Activated T-cell treated with anti-CD3 and anti-CD28 coated beads, Interleukin-2, amount 50 U/mL, for 48 hours (primary cell): Measurements from ENCODE around the gene RETREG2.
"Not testable (repeated sequence)": the region's sequence is repeated elsewhere in the genome, so short reads cannot be mapped to it uniquely, and the experiment has no call there.

Source experiments
- DNase-seq, 2 experiments: peaks; one replicate each; pipeline ENCODE4 v3.0.0-alpha.2; 2020

The RETREG2 gene

DNA sequence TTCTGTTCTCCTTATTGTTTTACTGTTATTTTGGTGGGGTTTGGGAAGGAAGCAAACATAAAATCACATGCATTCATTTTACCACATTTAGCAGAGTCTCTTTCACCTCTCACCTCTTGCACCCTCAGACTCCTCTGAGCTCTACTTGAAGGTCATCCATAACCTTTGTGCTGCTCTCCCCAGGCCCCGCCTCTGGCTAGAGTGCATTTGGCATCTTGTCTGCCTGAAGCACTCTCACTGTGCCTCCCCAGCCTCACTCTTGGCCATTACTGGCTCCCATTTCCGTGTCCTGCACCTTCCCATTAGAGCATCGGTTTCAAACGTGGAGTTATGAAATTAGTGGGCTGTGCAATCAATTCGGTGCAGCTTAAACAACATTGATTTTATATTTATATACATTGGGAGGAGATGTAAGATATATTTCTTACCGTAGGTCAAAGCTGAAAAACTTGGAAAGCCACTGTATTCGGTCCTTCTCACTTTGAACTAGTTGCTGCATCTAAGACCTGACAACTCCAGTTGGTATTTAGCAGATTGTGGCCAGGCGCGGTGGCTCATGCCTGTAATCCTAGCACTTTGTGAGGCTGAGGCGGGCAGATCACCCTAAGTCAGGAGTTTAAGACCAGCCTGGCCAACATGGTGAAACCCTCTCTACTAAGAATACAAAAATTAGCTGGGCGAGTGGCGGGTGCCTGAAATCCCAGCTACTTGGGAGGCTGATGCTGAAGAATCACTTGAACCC lies 21.6 kb downstream of the RETREG2 start:
- no peak for DNase-seq

DNA sequence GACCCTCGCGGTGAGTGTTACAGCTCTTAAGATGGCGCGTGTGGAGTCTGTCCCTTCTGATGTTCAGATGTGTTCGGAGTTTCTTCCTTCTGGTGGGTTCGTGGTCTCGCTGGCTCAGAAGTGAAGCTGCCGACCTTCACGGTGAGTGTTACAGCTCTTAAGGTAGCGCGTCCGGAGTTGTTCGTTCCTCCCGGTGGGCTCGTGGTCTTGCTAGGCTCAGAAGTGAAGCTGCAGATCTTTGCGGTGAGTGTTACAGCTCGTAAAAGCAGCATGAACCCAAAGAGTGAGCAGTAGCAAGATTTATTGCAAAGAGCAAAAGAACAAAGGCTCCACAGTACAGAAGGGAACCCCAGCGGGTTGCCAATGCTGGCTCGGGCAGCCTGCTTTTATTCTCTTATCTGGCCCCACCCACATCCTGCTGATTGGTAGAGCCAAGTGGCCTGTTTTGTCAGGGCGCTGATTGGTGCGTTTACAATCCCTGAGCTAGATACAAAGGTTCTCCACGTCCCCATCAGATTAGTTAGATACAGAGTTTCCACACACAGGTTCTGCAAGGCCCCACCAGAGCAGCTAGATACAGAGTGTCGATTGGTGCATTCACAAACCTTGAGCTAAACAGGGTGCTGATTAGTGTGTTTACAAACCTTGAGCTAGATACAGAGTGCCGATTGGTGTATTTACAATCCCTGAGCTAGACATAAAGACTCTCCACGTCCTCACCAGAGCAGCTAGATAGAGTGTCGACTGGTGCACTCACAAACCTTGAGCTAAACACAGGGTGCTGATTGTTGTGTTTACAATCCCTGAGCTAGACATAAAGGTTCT lies 22.6 kb downstream of the RETREG2 start:
- peak; percentile 62 to 70 for DNase-seq

DNA sequence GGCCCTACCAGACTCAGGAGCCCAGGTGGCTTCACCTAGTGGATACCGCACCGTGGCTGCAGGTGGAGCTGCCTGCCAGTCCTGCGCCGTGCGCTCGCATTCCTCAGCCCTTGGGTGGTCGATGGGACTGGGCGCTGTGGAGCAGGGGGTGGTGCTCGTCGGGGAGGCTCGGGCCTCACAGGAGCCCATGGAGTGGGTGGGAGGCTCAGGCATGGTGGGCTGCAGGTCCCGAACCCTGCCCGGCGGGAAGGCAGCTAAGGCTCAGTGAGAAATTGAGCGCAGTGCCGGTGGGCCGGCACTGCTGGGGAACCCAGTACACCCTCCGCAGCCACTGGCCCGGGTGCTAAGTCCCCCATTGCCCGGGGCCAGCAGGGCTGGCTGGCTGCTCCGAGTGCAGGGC lies 23.3 kb downstream of the RETREG2 start:
- not testable (repeated sequence) for DNase-seq

DNA sequence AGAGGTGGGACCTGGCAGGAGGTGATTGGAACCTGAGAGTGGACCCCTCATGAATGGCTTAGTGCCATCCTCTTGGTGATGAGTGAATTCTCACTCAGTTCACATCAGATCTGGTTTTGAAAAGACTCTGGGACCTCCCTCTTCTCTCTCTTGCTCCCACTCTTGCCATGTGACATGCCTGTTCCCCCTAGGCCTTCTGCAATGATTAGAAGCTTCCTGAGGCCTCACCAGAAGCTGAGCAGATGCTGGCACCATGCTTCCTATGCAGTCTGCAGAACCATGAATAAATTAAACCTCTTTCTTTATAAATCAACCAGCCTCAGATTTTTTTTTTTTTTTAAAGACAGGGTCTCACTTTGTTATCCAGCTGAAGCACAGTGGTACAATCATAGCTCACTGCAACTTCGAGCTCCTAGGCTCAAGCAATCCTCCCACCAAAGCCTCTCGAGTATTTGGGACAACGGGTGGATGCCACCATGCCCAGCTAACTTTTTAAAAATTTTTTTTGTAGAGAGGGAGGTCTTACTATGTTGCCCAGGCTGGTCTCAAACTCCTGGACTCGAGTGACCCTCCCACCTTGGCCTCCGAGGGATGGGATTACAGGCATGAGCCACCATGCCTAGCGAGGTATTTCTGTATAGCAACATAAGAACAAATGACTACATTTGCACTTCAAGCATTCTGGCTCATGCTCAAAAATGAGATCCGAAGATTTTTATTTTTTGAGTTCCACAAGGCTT lies 26.5 kb downstream of the RETREG2 start:
- DNase-seq: no peak

DNA sequence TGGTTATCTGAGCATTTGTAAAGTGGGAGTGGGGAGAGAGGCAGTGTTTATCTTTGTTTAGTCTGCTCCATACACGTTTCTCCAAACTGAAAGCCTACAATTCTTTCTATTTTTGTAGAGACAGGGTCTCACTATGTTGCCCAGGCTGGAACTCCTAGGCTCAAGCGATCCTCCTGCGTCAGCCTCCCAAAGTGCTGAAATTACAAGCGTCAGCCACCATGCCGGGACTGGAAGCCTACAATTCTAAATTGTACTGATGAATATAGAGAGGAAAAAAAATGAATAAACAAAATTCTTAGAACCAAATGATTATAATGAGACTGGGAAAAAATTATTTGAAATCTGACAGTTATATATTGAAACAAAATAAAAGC lies 27.1 kb downstream of the RETREG2 start:
- DNase-seq: no peak

DNA sequence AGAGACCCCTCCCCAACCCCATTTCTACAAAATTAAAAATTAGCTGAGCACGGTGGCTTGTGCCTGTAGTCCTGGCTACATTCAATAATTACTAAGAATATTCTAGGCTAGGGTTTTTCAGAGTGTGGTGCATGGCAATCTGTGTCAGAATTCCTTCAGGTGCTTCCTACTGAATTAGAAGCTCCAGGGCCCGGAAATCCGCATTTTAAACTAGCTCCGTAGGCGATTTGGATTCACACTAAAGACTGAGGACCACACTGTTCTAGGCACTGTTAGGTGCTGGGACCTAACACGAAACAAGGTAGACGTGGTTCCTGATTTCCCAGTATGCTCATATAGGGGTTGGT lies 27.9 kb downstream of the RETREG2 start:
- no peak for DNase-seq

DNA sequence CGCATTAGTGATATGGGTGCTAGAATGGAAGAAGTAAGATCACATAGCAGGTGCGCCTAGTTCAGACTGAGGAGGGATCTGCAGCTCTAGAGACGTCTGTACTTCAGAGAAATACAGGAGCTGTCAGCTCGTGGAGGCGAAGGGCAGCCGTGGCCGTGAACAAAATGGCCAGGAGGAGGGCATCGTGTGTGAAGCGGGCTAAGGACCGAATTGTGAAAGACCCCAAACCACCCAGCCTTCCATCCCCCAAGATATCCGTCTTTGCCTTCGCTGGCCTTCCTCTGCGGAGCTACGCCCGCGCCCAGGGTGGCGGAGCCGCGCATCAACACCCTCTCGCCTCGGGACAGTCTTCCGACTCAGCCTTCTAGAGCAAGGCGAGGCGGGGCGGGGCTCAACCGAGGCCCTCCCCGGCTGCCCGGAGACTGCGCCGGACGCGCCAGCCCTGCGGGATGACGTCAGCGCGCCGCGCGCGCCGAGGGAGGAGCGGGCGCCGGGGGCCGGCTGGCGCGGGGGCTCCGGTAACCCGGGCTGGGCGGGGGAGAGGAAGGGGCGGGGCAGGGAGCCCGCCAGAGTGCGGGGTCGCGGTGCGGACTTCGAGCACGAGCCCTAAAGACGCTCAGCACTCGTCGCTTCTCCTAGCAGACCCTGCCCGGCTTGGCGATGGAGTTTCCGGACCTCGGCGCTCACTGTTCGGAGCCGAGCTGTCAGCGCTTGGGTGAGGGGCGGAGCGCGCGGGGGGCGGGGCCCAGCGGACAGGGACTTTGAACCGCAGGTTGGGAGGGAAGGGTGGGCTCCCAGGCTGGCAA lies 28.5 kb downstream of the RETREG2 start, which contains the start of gene ZFAND2B:
ZFAND2B (plus strand) TSS at position 455 of the 806 bp plus-strand sequence; CDS start at position 661, 206 bp downstream.
- DNase-seq: peak; percentile 95 to 96

DNA sequence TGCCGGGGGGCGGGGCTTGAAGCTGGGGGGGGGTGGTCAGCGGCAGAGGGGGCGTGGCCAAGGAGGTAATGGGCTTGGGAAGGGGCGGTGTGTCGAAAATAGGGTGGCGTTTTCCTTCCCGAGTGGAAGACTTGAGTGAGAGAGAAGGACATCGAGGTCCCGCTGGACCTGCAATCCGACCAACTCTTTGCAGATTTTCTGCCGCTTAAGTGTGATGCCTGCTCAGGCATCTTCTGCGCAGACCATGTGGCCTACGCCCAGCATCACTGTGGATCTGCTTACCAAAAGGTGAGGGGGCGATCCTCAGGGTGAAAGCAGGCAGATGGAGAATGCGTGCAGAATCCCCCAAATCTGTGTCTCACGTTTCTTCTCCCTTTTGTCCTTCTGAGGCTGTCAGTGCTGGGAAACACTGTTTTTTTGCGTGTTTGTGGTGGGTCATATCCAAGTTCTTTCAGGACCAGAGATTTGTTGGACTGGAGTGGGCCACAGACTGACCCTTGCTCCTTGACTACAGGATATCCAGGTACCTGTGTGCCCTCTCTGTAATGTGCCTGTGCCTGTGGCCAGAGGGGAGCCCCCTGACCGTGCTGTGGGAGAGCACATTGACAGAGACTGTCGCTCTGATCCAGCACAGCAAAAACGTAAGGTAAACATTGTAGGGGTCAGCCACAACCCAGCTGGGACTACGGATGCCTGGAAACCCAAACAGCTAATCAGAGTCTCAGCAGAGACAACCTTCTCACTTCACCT lies 29.2 kb downstream of the RETREG2 start:
- no peak for DNase-seq

DNA sequence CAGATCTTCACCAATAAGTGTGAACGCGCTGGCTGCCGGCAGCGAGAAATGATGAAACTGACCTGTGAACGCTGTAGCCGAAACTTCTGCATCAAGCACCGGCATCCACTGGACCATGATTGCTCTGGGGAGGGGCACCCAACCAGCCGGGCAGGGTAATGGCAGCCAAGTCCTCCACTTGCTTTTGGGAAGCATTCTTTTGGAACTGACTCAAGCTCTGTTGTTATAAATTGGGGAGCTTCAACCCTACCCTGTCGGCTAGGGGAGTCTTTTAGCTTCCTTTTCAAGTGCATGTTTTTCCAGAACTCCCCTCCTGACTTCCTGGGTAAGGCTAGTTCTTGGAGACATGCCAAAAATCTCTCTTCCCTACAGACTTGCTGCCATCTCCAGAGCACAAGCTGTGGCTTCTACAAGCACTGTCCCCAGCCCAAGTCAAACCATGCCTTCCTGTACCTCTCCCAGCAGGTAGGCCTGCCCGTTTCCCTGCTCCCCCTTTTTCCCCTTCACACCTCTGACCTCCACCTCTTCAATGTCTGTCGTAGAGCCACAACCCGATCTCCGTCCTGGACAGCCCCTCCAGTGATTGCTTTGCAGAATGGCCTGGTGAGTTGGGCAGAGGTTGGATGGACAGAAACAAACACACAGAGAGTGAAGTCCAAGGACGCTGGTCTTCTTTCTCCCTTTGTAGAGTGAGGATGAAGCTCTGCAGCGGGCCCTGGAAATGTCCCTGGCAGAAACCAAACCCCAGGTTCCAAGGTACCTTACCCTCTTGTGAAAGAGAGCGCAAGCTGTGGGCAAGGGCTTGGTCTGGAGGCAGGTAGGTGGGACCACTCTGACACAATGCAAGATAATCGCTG lies 30.0 kb downstream of the RETREG2 start:
- no peak for DNase-seq

DNA sequence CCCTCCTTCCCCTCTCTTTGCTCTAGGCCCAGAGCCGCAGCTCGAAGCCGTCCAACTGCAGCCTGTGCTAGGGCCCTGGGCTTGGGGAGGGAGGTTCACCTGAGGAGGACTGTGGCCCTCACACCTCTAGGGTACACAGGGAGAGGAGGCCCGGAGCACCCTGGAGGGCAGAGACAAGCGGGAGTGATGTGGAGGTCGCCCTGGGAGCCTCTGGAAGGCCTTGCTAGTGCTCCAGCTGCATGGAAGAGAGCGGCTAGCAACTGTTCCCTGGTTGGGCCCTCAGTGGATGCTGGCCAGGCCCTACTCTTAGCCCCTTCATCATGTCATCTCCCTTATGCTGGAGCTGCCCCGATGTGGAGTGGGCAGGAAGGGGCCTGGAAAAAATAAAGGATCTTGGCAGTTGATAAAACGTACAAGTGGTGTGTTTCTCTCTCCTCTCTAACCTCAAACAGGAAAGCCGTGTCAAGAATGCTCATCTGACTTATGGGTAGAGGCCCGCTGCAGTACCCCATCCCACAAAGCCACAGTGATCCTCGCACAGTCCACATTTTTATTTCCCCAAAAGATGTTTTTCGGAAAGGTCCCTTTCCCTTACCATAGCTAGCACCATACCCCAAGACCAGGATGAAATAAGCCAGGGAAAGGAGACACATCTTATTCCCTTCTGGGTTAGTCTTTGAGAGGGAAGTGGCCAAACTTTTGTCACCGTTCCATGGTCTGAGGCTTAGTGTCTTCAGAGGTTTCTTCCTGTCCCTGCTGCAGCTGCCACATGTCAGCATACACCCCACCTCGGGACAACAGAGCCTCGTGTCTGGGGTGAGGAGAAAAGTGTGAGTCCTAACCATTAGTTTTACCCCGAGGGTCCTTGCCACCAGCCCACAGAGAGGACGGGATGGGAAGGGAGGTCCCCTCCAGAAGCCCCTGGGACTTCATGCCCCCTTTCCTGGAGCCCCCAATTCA lies 31.4 kb downstream of the RETREG2 start:
- no peak for DNase-seq

DNA sequence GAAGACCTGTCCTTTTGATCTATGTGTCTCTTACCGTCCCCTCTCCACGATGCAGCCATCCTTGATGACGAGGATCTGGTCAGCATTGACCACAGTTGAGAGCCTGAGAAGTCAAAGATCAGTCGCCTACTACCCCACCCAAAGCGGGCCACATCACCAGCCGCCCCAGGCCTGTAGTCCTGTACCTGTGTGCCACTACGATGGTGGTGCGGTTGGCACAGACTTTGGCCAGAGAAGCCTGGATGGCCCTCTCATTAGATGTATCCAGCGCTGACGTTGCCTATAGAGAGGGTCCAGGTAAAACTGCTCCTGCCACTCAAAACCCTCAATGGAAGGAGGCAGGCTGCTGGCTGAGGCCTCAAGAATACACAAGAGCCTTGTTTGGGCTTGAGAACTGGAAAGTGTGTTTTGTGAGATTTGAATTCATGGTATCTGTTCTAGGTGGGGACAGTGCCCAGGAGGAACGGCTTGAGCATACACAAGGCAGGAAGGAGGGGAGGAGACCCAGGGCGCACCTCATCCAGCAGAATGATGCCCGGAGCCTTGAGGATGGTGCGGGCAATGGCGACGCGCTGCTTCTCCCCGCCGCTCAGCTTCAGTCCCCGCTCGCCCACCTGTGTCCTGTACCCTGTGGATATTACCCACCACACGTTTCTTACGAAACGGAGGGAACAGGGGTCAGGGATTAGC lies 32.3 kb downstream of the RETREG2 start:
- no peak for DNase-seq

DNA sequence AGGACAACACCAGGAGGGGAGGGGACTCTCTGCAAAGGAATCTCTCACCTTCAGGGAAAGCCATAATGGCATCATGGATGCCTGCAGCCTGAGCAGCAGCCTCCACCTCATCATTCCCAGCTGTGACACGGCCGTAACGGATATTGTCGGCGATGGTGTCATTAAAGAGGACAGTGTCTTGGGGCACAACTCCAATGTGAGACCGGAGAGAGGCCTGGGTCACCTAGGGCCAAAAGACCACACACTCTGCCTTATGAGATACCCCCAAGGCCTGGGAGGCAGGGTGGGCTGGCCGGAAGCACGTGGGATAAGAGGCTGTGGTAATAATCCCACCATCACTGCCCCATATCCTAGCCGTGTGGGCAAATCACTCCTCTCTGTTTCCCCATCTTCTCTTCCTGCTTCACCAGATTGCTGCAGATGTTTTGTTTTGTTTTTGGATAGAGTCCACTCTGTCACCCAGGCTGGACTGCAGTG lies 32.8 kb downstream of the RETREG2 start:
- DNase-seq: no peak

DNA sequence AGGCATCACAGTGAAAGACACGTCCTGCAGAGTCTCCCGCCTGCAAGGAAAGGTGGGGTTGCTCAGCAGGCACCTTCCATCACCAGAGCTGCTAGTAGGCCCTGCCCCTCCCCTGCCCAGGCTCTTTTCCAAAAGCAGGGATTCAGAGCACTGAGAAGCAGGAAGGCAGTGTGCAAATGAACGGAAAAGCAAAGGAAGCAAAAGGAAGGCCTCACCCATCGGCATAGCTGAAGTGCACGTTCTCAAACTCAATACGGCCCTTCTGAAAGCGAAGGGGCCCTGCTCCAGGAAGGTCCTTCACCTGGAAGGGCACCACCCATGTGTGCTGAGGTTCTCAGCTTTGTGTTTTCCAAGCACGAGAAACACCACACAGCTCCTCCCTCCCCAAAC lies 34.9 kb downstream of the RETREG2 start:
- no peak for DNase-seq

DNA sequence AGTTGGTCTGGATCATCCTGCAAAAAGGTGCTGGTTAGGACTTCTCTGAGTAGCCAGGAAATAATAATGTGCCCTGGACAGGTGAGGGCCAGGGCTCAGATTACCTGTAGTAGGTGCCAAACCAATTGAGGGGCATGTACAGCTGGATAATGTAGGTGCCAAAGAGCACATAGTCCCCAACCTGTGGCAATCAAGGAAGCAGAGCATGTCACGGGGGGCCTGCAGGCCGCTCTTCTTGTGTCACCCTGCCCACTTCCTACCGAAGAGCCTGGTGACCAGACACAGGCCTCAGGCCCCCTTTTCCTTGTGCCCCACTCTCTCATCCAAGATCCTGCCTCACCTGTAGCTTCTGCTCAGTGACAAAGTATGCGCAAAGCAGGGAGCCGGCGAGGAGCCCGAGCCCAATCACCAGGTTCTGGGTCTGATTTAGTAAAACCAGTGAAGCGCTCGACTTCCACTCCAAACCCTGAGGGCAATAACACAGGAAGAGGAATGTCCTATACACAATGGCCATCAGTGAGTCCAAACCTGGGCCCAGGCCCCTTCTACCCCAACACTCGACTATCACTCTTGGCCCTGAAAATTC lies 35.5 kb downstream of the RETREG2 start:
- no peak for DNase-seq

DNA sequence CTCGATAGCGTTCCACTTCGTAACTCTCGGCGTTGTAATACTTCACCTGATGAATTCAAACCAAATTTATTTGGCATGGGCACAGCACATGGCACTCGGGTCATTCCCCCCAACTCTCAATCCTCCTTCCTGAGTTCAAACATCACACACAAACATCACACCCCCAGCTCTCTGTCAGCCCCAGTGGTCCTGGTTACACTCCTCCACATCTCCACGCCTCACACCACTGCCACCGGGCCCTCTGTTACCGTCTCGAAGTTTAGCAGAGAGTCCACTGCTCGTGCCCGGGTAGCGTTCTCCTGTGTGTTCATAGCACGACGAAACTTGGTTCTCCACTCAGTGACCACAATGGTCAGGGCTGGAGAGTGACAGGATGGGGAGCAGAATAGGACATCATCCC lies 36.1 kb downstream of the RETREG2 start:
- no peak for DNase-seq

DNA sequence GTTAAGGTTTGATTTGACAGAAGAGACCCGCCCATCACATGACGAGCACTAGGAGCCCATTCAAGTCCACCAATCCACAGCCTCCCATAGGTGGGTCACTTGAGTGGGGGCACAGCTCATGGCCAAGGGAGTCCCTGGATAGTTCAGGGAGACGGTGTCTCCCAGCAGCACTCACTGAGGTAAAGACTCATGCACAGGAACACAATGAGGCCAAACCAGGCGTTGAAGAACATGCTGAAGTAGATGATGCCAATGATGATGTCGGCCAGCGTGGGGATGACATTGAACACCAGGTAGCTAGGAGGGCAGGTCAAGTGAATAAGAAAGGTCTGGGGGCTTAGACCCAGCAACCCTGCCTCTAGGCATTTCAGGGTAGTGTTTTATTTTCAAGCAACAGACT lies 36.7 kb downstream of the RETREG2 start:
- no peak for DNase-seq

DNA sequence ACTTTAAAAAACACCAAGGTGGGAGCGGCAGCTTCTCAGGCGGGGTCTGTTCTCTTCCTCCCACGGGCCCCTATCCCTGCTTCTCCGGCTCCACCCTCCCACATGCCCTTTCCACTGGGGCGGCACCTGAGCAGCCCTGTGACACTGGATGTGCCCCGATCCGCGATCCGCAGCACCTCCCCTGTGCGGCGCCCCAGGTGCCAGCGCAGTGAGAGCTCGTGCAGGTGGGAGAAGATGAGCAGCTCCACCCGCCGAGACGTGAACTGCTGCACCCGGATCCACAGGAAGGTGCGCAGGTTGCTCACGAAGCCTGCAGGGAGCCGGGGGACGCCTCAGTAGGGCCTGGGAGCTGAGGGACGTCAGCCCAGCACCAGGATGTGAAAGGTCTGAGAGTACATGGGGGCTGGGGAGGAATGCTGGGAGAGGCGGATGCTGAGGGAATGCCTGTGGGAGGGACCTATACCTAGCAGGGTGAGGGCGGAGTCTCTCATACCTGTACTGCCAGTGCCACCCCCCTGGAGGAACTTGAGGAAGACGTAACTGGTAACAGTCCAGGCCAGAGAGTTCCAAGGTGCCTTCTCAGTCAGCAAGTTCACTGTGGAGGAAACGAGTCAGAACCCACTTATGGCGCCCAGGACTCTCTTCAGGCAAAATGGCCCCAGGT lies 37.9 kb downstream of the RETREG2 start:
- DNase-seq: no peak

DNA sequence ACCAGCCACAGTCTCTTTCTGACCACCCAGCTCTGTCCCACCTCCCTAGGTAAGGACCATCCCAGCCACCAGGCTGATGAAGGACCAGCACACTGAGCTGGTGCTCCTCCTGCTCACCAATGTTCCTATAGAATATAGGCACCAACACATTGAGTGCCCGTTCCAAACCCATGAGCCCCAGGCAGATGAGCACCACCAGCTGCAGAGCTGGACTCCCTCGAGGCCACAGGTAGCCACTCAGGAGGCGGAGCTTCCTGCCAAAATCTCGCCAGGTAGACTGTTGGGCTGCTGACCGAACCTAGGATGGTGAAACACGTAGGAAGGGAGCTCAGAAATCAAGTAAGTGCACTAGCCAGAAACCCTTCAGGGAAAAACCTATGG lies 38.5 kb downstream of the RETREG2 start:
- DNase-seq: no peak
